ENCODE results near the gene IQSEC3.

IQSEC3 gene

GRCh38 chr12:207804-208203 is 141.2 kb downstream of the IQSEC3 start:
- TF ChIP-seq Cebpa-rat (IDR thresholded peaks at IDR 0.05), result no peak
- Histone ChIP-seq H3K4me3 (no peak overlapping the region), H3K4me1 (peaks cover 11% of the 10 kb centered on the region), H4K20me1 (no peaks in the 10 kb centered on the region), H3K9ac (no peak overlapping the region), H3K9me3 (no peaks in the 10 kb centered on the region), H3K27me3 (no peaks in the 10 kb centered on the region), H3K4me2 (no peak overlapping the region), H3K36me3 (no peaks in the 10 kb centered on the region), H3K27ac (no peak overlapping the region)

GRCh38 chr12:208813-209212 is 142.2 kb downstream of the IQSEC3 start:
- Histone ChIP-seq H3K27me3 (peaks cover 9% of the 10 kb centered on the region; the same call in 1 of the 2 replicates), H3K36me3 (no peaks in the 10 kb centered on the region), H3K4me1 (peaks cover 21% of the 10 kb centered on the region), H4K20me1 (no peaks in the 10 kb centered on the region), H3K9me3 (no peaks in the 10 kb centered on the region), H3K9ac (no peak overlapping the region), H3K4me3 (no peak overlapping the region), H3K27ac (no peak overlapping the region), H3K4me2 (no peak overlapping the region)
- no peak for TF ChIP-seq Cebpa-rat (IDR thresholded peaks at IDR 0.05)

- peaks cover 12% of the 10 kb centered on the region; the same call in 1 of the 2 replicates for H3K27me3 ChIP-seq
- no peak for TF ChIP-seq Cebpa-rat (IDR thresholded peaks at IDR 0.05)
Measured at GRCh38 chr12:209246-209645, 142.7 kb downstream of the IQSEC3 start.

GRCh38 chr12:209851-210250 is 143.3 kb downstream of the IQSEC3 start:
- Histone ChIP-seq H4K20me1 (no peaks in the 10 kb centered on the region), H3K4me3 (no peak overlapping the region), H3K9ac (no peak overlapping the region), H3K9me3 (no peaks in the 10 kb centered on the region), H3K27me3 (peaks cover 12% of the 10 kb centered on the region; the same call in 1 of the 2 replicates), H3K27ac (no peak overlapping the region), H3K36me3 (no peaks in the 10 kb centered on the region), H3K4me2 (no peak overlapping the region), H3K4me1 (peaks cover 28% of the 10 kb centered on the region)
- TF ChIP-seq Cebpa-rat (IDR thresholded peaks at IDR 0.05), result no peak

More at GRCh38 chr12:209246-209645, 142.7 kb downstream of the IQSEC3 start:
- Histone ChIP-seq H4K20me1 (no peaks in the 10 kb centered on the region), H3K36me3 (no peaks in the 10 kb centered on the region), H3K4me2 (no peak overlapping the region), H3K4me1 (peaks cover 25% of the 10 kb centered on the region), H3K9me3 (no peaks in the 10 kb centered on the region), H3K9ac (no peak overlapping the region), H3K4me3 (no peak overlapping the region), H3K27ac (no peak overlapping the region)

- no peak for TF ChIP-seq Cebpa-rat (IDR thresholded peaks at IDR 0.05)
- no peak overlapping the region for H3K4me2 ChIP-seq
- peaks cover 33% of the 10 kb centered on the region for H3K4me1 ChIP-seq
- H3K27ac ChIP-seq, result no peak overlapping the region
- H4K20me1 ChIP-seq, result no peaks in the 10 kb centered on the region
- H3K9me3 ChIP-seq, result no peaks in the 10 kb centered on the region
- no peak overlapping the region for H3K4me3 ChIP-seq
- no peak overlapping the region for H3K9ac ChIP-seq
- no peaks in the 10 kb centered on the region for H3K36me3 ChIP-seq
- peaks cover 12% of the 10 kb centered on the region; the same call in 1 of the 2 replicates for H3K27me3 ChIP-seq
Measured at GRCh38 chr12:210277-211141, 143.9 kb downstream of the IQSEC3 start.

DNA sequence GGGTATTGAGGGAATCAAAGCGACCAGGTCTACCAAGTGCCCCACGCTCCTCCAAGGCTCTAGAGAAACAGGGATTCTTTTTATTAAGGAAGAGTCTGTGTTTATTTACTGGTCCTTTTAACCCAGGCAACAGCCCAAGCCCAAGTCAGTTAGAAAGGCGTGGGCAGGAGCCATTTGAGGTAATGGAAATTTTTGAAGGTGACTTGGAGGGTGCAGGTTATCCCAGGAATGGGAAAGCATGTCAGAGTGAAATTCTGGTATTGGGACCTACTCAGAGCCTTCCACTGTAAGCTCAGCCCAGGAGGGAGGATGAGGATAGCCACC is 144.5 kb downstream of the IQSEC3 start:
- H4K20me1 ChIP-seq, result no peaks in the 10 kb centered on the region
- no peak overlapping the region for H3K9ac ChIP-seq
- H3K4me1 ChIP-seq, result peaks cover 33% of the 10 kb centered on the region
- no peak overlapping the region for H3K27ac ChIP-seq
- TF ChIP-seq Cebpa-rat (IDR thresholded peaks at IDR 0.05), result no peak
- peaks cover 12% of the 10 kb centered on the region; the same call in 1 of the 2 replicates for H3K27me3 ChIP-seq
- H3K9me3 ChIP-seq, result no peaks in the 10 kb centered on the region
- no peak overlapping the region for H3K4me3 ChIP-seq
- H3K4me2 ChIP-seq, result no peak overlapping the region
- no peaks in the 10 kb centered on the region for H3K36me3 ChIP-seq

GRCh38 chr12:211639-212414 is 145.3 kb downstream of the IQSEC3 start:
- no peak overlapping the region for H3K27ac ChIP-seq
- H4K20me1 ChIP-seq, result no peaks in the 10 kb centered on the region
- TF ChIP-seq Cebpa-rat (IDR thresholded peaks at IDR 0.05), result no peak
- no peaks in the 10 kb centered on the region for H3K9me3 ChIP-seq
- peak overlapping the region; percentile 64 for H3K4me2 ChIP-seq
- no peak overlapping the region for H3K4me3 ChIP-seq
- no peak overlapping the region for H3K9ac ChIP-seq
- H3K4me1 ChIP-seq, result peaks cover 33% of the 10 kb centered on the region
- no peaks in the 10 kb centered on the region for H3K36me3 ChIP-seq
- H3K27me3 ChIP-seq, result peaks cover 12% of the 10 kb centered on the region; the same call in 1 of the 2 replicates

DNA sequence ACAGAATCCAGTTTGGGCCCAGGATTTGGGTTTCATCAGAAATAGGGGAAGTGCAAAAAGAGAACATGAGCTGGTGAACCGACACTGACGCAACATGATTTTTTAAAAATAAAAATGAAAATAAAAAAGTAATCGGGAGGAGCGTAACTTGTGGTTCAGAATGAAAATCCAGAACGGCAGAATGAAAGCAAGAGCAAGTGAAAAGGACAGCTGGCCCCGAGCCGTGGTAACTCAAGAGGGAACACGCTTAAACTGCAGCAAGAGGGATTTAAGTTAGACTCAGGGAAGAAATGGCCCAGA is 145.8 kb downstream of the IQSEC3 start:
- H3K27me3 ChIP-seq, result peaks cover 12% of the 10 kb centered on the region; the same call in 1 of the 2 replicates
- H3K4me1 ChIP-seq, result peaks cover 33% of the 10 kb centered on the region
- H3K9me3 ChIP-seq, result no peaks in the 10 kb centered on the region
- H3K27ac ChIP-seq, result no peak overlapping the region
- no peak overlapping the region for H3K4me3 ChIP-seq
- no peaks in the 10 kb centered on the region for H4K20me1 ChIP-seq
- H3K4me2 ChIP-seq, result peak overlapping the region; percentile 64
- no peaks in the 10 kb centered on the region for H3K36me3 ChIP-seq
- TF ChIP-seq Cebpa-rat (IDR thresholded peaks at IDR 0.05), result no peak
- no peak overlapping the region for H3K9ac ChIP-seq

DNA sequence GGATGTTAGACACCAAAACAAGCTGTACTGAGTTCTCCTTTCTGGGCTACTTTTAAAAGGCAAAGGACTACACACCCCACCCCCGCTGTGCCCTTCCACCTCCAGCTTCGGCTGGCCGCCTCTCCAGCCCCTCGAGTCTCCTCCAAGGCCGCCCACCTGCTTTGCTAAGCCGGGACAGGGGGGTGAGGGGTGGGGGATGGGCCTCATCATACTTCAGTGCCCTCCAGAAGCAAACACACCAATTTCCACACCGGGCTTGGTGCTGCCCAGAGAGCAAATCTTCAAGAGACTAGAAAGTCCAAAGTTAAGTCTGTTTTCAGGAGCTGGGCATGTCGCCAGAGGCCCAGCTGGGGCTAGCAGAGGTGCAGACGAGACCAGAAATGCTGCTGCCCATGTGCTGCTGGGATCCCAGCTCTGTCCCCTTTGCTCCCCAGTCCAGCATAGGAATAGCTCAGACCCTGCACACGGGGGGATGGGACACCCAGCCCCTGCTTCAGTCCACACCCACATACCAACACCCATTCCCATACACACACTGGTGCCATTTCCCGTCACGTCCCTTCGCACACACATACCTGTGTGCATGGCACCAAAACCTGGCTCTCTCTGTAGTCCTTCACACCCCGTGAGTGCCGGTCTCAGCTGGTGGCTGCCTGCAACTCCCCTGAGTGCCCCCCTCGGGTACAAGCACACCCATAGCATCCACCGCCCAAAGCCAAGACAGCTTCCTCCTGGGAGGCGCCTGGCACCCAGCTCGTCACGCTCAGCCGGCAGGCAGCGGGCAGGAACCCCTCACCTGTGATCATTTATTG is 146.4 kb downstream of the IQSEC3 start:
- H3K27ac ChIP-seq, result no peak overlapping the region
- H3K4me2 ChIP-seq, result peak overlapping the region; percentile 64
- H3K9ac ChIP-seq, result no peak overlapping the region
- H3K36me3 ChIP-seq, result no peaks in the 10 kb centered on the region
- no peaks in the 10 kb centered on the region for H4K20me1 ChIP-seq
- no peak for TF ChIP-seq Cebpa-rat (IDR thresholded peaks at IDR 0.05)
- H3K4me1 ChIP-seq, result peaks cover 33% of the 10 kb centered on the region
- H3K27me3 ChIP-seq, result peaks cover 12% of the 10 kb centered on the region; the same call in 1 of the 2 replicates
- no peak overlapping the region for H3K4me3 ChIP-seq
- no peaks in the 10 kb centered on the region for H3K9me3 ChIP-seq

Measured in BLaER1 (cell line).